ENCODE results near the gene SIRT6. TPM values are rescaled to one million over a fixed set of nuclear protein-coding genes. Genes with fewer than 3 reads are reported as not detected.
"Not testable (repeated sequence)": the region's sequence is repeated elsewhere in the genome, so short reads cannot be mapped to it uniquely, and the experiment has no call there.

The SIRT6 gene
- total RNA-seq (2022), result 33.2 and 43.9 TPM in 2 replicates
- Bru-seq, nascent RNA, result percentile 59 among the genes with signal in this experiment
- BruChase-seq, experiment 1, labeled RNA remaining after a 6-hour chase, result percentile 70 among the genes with signal in this experiment
- BruChase-seq, experiment 2, labeled RNA remaining after a 2-hour chase, result percentile 62 among the genes with signal in this experiment
- long read RNA-seq, transcript SIRT6-202 (8 exons, 1,641 nt), result major isoform, 16 of 24 reads
- long read RNA-seq, partial matches to known transcripts, result 1 of 24 reads
- long read RNA-seq, other reads (novel, unspliced or antisense), result 5 of 24 reads

GRCh38 chr19:4182084-4182810 is at the start of gene SIRT6, which contains the start of gene ANKRD24:
Gene SIRT6, minus strand, starts transcription at chr19:4182563. Its CDS starts 24 bp downstream, at chr19:4182539.
Gene ANKRD24, plus strand, starts transcription at chr19:4182689. Its CDS starts 3,737 bp downstream, at chr19:4186426.
- Mint-ChIP-seq H3K9me3 (ENCODE audit: unreplicated experiment) (no peaks in the 10 kb centered on the region), H3K27me3 (ENCODE audit: insufficient read depth, unreplicated experiment) (no peaks in the 10 kb centered on the region), H3K4me1 (ENCODE audit: insufficient read depth, unreplicated experiment) (peaks cover 24% of the 10 kb centered on the region), H3K27ac (ENCODE audit: low read depth, unreplicated experiment) (peak within 1 kb of the TSS; percentile 98), H3K36me3 (ENCODE audit: insufficient read depth, unreplicated experiment) (peaks cover 21% of the 10 kb centered on the region), H3K4me3 (ENCODE audit: unreplicated experiment) (peak within 1 kb of the TSS; percentile 100)
- TF ChIP-seq CTCF (IDR thresholded peaks at IDR 0.05; ENCODE audit: unreplicated experiment), result no peak
- BruUV-seq (replicated peaks), result no TSS peak
- POLR2A ChIA-PET, result no interaction called here
- peak; percentile 93 for DNase-seq (ENCODE audit: unreplicated experiment)
- intact Hi-C loops (cut with micrococcal nuclease), result no loop called here
- CTCF ChIA-PET, result no interaction called here

DNA sequence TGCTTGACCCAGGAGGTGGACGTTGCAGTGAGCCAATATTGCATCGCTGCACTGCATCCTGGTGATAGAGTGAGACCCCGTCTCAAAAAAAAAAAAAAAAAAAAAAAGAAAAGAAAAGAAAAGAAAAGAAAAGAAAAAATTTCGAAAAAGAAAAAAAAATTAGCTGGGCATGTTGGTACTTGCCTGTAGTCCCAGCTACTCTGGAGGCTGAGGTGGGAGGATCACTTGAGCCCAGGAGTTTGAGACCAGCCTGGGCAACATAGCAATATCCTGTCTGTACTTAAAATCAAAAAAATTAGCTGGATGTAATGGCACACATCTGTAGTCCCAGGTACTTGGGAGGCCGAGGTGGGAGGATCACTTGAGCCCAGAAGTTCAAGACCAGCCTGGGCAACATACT is 49.8 kb upstream of the SIRT6 start:
- H3K27ac Mint-ChIP-seq (ENCODE audit: low read depth, unreplicated experiment); H3K4me1 Mint-ChIP-seq (ENCODE audit: insufficient read depth, unreplicated experiment); H3K9me3 Mint-ChIP-seq (ENCODE audit: unreplicated experiment); POLR2A ChIA-PET; DNase-seq (ENCODE audit: unreplicated experiment); H3K27me3 Mint-ChIP-seq (ENCODE audit: insufficient read depth, unreplicated experiment); intact Hi-C loops (cut with micrococcal nuclease); H3K4me3 Mint-ChIP-seq (ENCODE audit: unreplicated experiment); H3K36me3 Mint-ChIP-seq (ENCODE audit: insufficient read depth, unreplicated experiment); BruUV-seq (replicated peaks): not testable (repeated sequence)
- CTCF ChIA-PET, result interaction anchor here (0.6 to 0.7 kb wide), 3 partner anchors 98 to 837 kb away, joined by 3 read pairs; no protein-coding TSS in a partner anchor

- CTCF ChIA-PET, result interaction anchor here (0.6 to 0.8 kb wide), 2 partner anchors 25 to 836 kb away, joined by 3 read pairs; no protein-coding TSS in a partner anchor
- DNase-seq (ENCODE audit: unreplicated experiment); H3K27me3 Mint-ChIP-seq (ENCODE audit: insufficient read depth, unreplicated experiment); H3K4me3 Mint-ChIP-seq (ENCODE audit: unreplicated experiment); H3K27ac Mint-ChIP-seq (ENCODE audit: low read depth, unreplicated experiment); BruUV-seq (replicated peaks); POLR2A ChIA-PET; H3K4me1 Mint-ChIP-seq (ENCODE audit: insufficient read depth, unreplicated experiment); intact Hi-C loops (cut with micrococcal nuclease); H3K36me3 Mint-ChIP-seq (ENCODE audit: insufficient read depth, unreplicated experiment); H3K9me3 Mint-ChIP-seq (ENCODE audit: unreplicated experiment): not testable (repeated sequence)
Observed at GRCh38 chr19:4231521-4231920, 49.2 kb upstream of the SIRT6 start.

DNA sequence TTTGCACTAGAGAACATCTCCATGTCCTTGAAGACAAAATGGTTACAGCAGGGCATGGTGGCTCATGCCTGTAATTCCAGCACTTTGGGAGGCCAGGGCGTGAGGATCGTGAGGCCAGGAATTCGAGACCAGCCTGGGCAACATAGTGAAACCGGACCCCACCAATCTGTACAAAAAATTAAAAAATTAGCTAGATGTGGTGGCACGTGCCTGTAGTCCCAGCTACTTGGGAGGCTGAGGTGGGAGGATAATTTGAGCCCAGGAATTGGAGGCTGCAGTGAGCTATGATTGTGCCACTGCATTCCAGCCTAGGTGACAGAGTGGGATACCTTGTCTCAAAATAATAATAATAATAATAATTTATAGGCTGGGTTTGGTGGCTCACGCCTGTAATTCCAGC is 47.9 kb upstream of the SIRT6 start:
- intact Hi-C loops (cut with micrococcal nuclease); H3K27ac Mint-ChIP-seq (ENCODE audit: low read depth, unreplicated experiment); BruUV-seq (replicated peaks); DNase-seq (ENCODE audit: unreplicated experiment); H3K27me3 Mint-ChIP-seq (ENCODE audit: insufficient read depth, unreplicated experiment); POLR2A ChIA-PET; H3K4me3 Mint-ChIP-seq (ENCODE audit: unreplicated experiment); H3K4me1 Mint-ChIP-seq (ENCODE audit: insufficient read depth, unreplicated experiment); CTCF ChIA-PET; H3K9me3 Mint-ChIP-seq (ENCODE audit: unreplicated experiment); H3K36me3 Mint-ChIP-seq (ENCODE audit: insufficient read depth, unreplicated experiment): not testable (repeated sequence)

DNA sequence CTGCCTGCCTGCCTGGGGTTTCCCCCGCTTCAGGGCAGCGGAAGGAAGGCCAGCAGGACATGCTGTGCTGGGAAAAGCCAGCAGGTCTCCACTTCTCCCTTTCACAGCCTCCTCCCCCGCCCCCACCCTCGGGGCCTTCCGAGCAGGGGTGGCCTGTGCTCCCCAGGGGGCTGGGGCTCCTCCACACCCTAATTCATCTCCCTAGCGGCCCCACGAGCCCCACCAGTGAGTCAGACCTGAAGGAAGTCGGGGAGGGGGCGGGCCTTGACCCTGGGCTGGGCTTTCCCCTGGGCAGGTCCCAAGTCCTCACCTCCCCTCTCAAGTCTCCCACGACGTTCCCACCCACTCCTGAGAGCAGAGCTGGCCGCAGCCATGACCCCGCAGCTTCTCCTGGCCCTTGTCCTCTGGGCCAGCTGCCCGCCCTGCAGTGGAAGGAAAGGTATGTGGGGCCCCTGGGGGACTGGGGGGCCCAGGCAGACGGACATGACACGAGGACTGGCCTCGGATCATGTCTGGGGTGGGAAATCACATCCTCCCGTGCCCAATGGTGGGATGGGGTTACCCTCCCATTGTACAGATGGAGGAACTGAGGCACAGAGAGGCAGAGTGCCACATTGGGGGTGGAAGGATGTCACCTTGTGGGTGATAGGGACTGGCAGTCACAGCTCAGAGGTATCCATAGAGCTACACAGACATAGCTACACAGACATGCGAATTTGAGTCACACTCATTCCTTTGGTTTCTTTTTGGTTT is 47.0 kb upstream of the SIRT6 start, which contains the start of gene EBI3:
TSS of gene EBI3 (plus strand) at position 345 of the 753 bp plus-strand sequence. CDS start at position 373, 28 bp downstream.
- no TSS peak for BruUV-seq (replicated peaks)
- intact Hi-C loops (cut with micrococcal nuclease), result no loop called here
- DNase-seq (ENCODE audit: unreplicated experiment), result peak; percentile 37
- no peaks in the 10 kb centered on the region for H3K27me3 Mint-ChIP-seq (ENCODE audit: insufficient read depth, unreplicated experiment)
- H3K4me1 Mint-ChIP-seq (ENCODE audit: insufficient read depth, unreplicated experiment), result peaks cover 4% of the 10 kb centered on the region
- H3K9me3 Mint-ChIP-seq (ENCODE audit: unreplicated experiment), result no peaks in the 10 kb centered on the region
- ChIA-PET POLR2A (no interaction called here), CTCF (no interaction called here)
- H3K36me3 Mint-ChIP-seq (ENCODE audit: insufficient read depth, unreplicated experiment), result peaks cover 4% of the 10 kb centered on the region
- no peak for TF ChIP-seq CTCF (IDR thresholded peaks at IDR 0.05; ENCODE audit: unreplicated experiment)
- H3K4me3 Mint-ChIP-seq (ENCODE audit: unreplicated experiment), result no peak within 1 kb of the TSS
- H3K27ac Mint-ChIP-seq (ENCODE audit: low read depth, unreplicated experiment), result no peak within 1 kb of the TSS

Measured in MCF 10A (cell line).